Activated naive CD4-positive, alpha-beta T cell treated with anti-CD3 and anti-CD28 coated beads, Interleukin-2, amount 10 ng/mL, durations not matched to agents 7 days and 5 days (primary cell): ENCODE data around the gene CDH4.

ENCODE experiments used
- CTCF ChIA-PET: fragments of 350-600 bp; sonication (Branson Sonifier 250); formaldehyde crosslinking; loops from one replicate; lab custom pipeline; 2021; ENCODE audit warnings: antibody characterized with exemption; lab: Charles Lee
- DNase-seq: peaks from one replicate; pipeline ENCODE4 v3.0.0-alpha.2; 2020
- H3K27ac Mint-ChIP-seq: one replicate; pipeline ENCODE4 v1.8.0; 2021; ENCODE audit warnings: mild to moderate bottlenecking, moderate library complexity, mixed read lengths
- H3K27me3 Mint-ChIP-seq: one replicate; pipeline ENCODE4 v1.8.0; 2021; ENCODE audit warnings: mild to moderate bottlenecking, mixed read lengths
- H3K36me3 Mint-ChIP-seq: one replicate; pipeline ENCODE4 v1.8.0; 2021; ENCODE audit warnings: mixed read lengths
- H3K4me1 Mint-ChIP-seq: one replicate; pipeline ENCODE4 v1.8.0; 2021; ENCODE audit warnings: mixed read lengths
- H3K4me3 Mint-ChIP-seq: one replicate; pipeline ENCODE4 v1.8.0; 2021; ENCODE audit warnings: mild to moderate bottlenecking, moderate library complexity, mixed read lengths
- H3K9me3 Mint-ChIP-seq: one replicate; pipeline ENCODE4 v1.8.0; 2021; ENCODE audit warnings: mixed read lengths

CDH4 gene

GRCh38 chr20:61307686-61308476, 55.8 kb downstream of the CDH4 start:
- CTCF ChIA-PET: no interaction called here
- Mint-ChIP-seq H3K27ac (no peak overlapping the region), H3K27me3 (no peaks in the 10 kb centered on the region), H3K36me3 (no peaks in the 10 kb centered on the region), H3K9me3 (peaks cover 4% of the 10 kb centered on the region), H3K4me3 (no peak overlapping the region), H3K4me1 (no peaks in the 10 kb centered on the region)
- no peak for DNase-seq

GRCh38 chr20:61308477-61308774, 56.4 kb downstream of the CDH4 start:
- DNase-seq: no peak
- Mint-ChIP-seq H3K4me3 (no peak overlapping the region), H3K4me1 (no peaks in the 10 kb centered on the region), H3K27ac (no peak overlapping the region), H3K9me3 (peaks cover 4% of the 10 kb centered on the region), H3K27me3 (no peaks in the 10 kb centered on the region), H3K36me3 (no peaks in the 10 kb centered on the region)
- CTCF ChIA-PET: no interaction called here

DNA sequence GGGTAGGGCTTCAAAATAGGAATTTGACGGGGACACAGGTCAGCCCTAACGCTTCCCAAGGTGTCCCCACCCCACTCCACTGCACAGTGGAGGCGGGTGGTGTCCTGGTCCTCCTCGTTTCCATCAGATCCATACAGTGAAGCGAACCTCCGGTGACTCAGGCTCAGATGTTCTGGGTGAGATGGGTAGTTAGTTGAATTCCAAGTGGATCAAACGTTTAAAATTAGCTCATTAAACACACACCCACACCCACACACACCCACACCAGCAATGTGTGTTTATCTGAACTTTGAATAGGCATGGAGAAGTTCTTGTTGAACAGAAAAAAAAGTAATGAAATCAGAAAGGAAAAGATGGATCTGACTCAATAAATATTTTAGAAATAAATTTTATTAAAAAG, 58.9 kb downstream of the CDH4 start:
- CTCF ChIA-PET: no interaction called here
- no peak overlapping the region for H3K4me3 Mint-ChIP-seq
- no peaks in the 10 kb centered on the region for H3K36me3 Mint-ChIP-seq
- no peak for DNase-seq
- H3K4me1 Mint-ChIP-seq: no peaks in the 10 kb centered on the region
- H3K27me3 Mint-ChIP-seq: no peaks in the 10 kb centered on the region
- H3K27ac Mint-ChIP-seq: no peak overlapping the region
- peaks cover 4% of the 10 kb centered on the region for H3K9me3 Mint-ChIP-seq

DNA sequence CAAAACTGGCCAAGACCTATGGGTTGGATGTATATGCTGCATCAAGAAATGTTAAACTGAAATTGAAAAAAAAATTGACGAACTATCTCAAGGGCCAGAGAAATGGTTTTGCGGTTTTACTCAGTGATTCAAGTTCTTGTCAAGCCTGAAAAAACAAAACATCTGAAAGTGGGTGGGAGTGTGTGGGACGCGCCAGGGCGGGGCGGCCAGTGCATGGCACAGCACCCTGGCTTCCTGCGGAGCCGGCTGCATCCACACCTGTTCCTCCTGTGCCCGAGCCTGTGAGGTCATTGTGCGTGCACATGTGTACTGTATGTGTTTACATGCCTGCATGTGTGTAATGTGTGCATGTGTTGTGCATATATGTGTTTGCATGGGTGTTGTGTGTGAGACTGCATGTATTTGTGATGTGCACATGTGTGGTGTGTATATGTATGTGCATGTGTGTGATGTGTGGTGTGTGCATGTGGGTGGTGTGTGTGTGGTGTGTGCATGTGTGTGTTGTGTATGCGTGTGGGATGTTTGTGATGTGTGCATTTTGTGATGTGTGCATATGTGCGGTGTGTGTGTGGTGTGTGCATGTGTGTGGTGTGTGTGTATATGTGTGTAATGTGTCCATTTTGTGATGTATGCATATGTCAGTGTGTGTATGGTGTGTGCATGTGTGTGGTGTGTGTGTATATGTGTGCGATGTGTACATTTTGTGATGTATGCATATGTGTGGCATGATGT, 59.8 kb downstream of the CDH4 start:
- CTCF ChIA-PET: no interaction called here
- Mint-ChIP-seq H3K36me3 (no peaks in the 10 kb centered on the region), H3K27ac (no peak overlapping the region), H3K4me1 (no peaks in the 10 kb centered on the region), H3K4me3 (no peak overlapping the region), H3K27me3 (no peaks in the 10 kb centered on the region), H3K9me3 (peaks cover 4% of the 10 kb centered on the region)
- no peak for DNase-seq

DNA sequence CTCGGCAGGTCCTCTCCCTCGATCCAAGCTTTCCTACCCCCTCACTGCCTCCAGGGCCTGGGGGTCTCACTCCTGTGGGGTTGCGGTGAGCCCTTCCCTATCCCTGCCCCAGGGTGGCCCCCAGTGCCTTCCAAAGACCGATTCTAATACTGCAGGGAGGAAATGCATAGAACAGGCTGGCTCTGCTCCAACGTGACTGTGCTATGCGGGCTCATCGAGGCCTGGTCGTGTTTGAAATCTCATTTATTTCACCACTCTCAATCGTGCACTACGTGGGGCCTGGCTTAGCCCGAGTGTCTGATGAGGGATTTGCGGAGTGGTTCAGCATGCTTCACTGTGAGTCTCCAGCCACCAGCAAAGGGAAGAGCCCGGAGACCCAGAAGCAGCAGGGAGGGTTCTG, 60.9 kb downstream of the CDH4 start:
- H3K9me3 Mint-ChIP-seq: peaks cover 4% of the 10 kb centered on the region
- no peaks in the 10 kb centered on the region for H3K4me1 Mint-ChIP-seq
- no peak overlapping the region for H3K27ac Mint-ChIP-seq
- H3K36me3 Mint-ChIP-seq: no peaks in the 10 kb centered on the region
- DNase-seq: no peak
- CTCF ChIA-PET: no interaction called here
- H3K27me3 Mint-ChIP-seq: no peaks in the 10 kb centered on the region
- H3K4me3 Mint-ChIP-seq: no peak overlapping the region

GRCh38 chr20:61313396-61313795, 61.3 kb downstream of the CDH4 start:
- H3K9me3 Mint-ChIP-seq: peaks cover 4% of the 10 kb centered on the region
- CTCF ChIA-PET: no interaction called here
- H3K36me3 Mint-ChIP-seq: no peaks in the 10 kb centered on the region

DNA sequence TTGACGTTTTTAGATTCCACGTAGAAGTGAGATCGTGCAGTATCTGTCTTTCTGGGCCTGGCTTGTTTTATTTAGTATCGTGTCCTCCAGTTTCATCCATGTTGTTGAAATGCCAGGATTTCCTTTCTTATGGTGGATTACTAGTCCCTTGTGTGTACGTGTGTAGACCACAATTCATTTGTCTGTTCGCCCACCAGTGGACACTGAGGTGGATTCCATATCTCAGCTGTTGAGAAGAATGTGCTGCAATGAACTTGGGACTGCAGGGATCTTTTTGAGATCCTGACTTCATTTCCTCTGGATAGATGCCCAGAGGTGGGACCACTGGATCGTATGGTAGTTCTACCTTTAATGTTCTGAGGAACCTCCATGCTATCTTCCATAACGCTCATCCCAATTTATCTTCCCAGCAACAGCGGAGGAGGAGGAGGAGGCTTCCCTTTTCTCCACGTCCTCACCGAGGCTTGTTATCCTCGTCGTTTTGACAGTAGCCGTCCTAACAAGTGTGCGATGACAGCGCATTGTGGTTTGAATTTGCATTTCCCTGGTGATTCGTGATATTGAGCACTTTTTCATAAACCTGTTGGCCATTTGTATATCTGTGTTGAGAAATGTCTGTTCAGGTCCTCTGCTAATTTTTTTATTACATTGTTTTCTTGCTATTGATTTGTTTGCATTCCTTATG, 62.4 kb downstream of the CDH4 start:
- no peaks in the 10 kb centered on the region for H3K4me1 Mint-ChIP-seq
- no peak for DNase-seq
- H3K36me3 Mint-ChIP-seq: no peaks in the 10 kb centered on the region
- peaks cover 4% of the 10 kb centered on the region for H3K9me3 Mint-ChIP-seq
- H3K4me3 Mint-ChIP-seq: no peak overlapping the region
- no peaks in the 10 kb centered on the region for H3K27me3 Mint-ChIP-seq
- CTCF ChIA-PET: no interaction called here
- no peak overlapping the region for H3K27ac Mint-ChIP-seq

More at GRCh38 chr20:61313396-61313795, 61.3 kb downstream of the CDH4 start:
- Mint-ChIP-seq H3K27ac (no peak overlapping the region), H3K4me3 (no peak overlapping the region), H3K4me1 (no peaks in the 10 kb centered on the region), H3K27me3 (no peaks in the 10 kb centered on the region)
- no peak for DNase-seq

- Mint-ChIP-seq H3K4me1 (no peaks in the 10 kb centered on the region), H3K4me3 (no peak overlapping the region), H3K27ac (no peak overlapping the region), H3K36me3 (no peaks in the 10 kb centered on the region), H3K9me3 (peaks cover 4% of the 10 kb centered on the region), H3K27me3 (no peaks in the 10 kb centered on the region)
- CTCF ChIA-PET: no interaction called here
- no peak for DNase-seq
Measured at GRCh38 chr20:61315319-61315718, 63.3 kb downstream of the CDH4 start.

DNA sequence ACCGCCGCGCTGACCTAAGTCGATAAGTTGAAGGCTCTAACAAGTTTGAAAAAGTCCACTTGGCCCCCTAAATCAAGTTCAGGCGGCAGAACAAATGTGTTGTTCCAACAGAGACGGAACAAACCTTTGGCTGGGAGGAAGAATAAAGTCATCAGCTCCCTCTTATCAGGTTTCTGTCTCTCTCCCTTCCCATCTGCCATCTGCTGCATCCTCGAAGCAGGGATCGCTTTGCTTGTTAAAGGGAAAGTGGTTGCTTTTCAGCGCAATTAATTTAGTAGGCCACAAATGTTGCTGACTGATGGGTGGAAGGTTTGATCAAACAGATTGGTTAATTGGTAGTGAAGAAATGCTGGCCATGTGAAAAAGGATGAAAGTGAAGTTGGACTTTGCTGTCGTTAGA, 64.3 kb downstream of the CDH4 start:
- CTCF ChIA-PET: no interaction called here
- H3K4me3 Mint-ChIP-seq: no peak overlapping the region
- no peaks in the 10 kb centered on the region for H3K36me3 Mint-ChIP-seq
- H3K27me3 Mint-ChIP-seq: no peaks in the 10 kb centered on the region
- DNase-seq: no peak
- H3K27ac Mint-ChIP-seq: no peak overlapping the region
- H3K9me3 Mint-ChIP-seq: peaks cover 4% of the 10 kb centered on the region
- H3K4me1 Mint-ChIP-seq: no peaks in the 10 kb centered on the region

GRCh38 chr20:61317966-61318530, 66.0 kb downstream of the CDH4 start:
- H3K27me3 Mint-ChIP-seq: no peaks in the 10 kb centered on the region
- CTCF ChIA-PET: no interaction called here
- no peaks in the 10 kb centered on the region for H3K36me3 Mint-ChIP-seq
- H3K9me3 Mint-ChIP-seq: no peaks in the 10 kb centered on the region
- no peak overlapping the region for H3K27ac Mint-ChIP-seq
- no peaks in the 10 kb centered on the region for H3K4me1 Mint-ChIP-seq
- DNase-seq: no peak
- no peak overlapping the region for H3K4me3 Mint-ChIP-seq

- no peak for DNase-seq
- Mint-ChIP-seq H3K27ac (no peak overlapping the region), H3K4me3 (no peak overlapping the region), H3K27me3 (no peaks in the 10 kb centered on the region), H3K9me3 (no peaks in the 10 kb centered on the region), H3K36me3 (no peaks in the 10 kb centered on the region), H3K4me1 (no peaks in the 10 kb centered on the region)
- CTCF ChIA-PET: no interaction called here
Measured at GRCh38 chr20:61320691-61321425, 68.8 kb downstream of the CDH4 start.

GRCh38 chr20:61321481-61321880, 69.4 kb downstream of the CDH4 start:
- no peak for DNase-seq
- no peaks in the 10 kb centered on the region for H3K27me3 Mint-ChIP-seq
- CTCF ChIA-PET: no interaction called here
- H3K27ac Mint-ChIP-seq: no peak overlapping the region
- H3K4me1 Mint-ChIP-seq: no peaks in the 10 kb centered on the region
- no peaks in the 10 kb centered on the region for H3K36me3 Mint-ChIP-seq
- H3K4me3 Mint-ChIP-seq: no peak overlapping the region
- no peaks in the 10 kb centered on the region for H3K9me3 Mint-ChIP-seq

DNA sequence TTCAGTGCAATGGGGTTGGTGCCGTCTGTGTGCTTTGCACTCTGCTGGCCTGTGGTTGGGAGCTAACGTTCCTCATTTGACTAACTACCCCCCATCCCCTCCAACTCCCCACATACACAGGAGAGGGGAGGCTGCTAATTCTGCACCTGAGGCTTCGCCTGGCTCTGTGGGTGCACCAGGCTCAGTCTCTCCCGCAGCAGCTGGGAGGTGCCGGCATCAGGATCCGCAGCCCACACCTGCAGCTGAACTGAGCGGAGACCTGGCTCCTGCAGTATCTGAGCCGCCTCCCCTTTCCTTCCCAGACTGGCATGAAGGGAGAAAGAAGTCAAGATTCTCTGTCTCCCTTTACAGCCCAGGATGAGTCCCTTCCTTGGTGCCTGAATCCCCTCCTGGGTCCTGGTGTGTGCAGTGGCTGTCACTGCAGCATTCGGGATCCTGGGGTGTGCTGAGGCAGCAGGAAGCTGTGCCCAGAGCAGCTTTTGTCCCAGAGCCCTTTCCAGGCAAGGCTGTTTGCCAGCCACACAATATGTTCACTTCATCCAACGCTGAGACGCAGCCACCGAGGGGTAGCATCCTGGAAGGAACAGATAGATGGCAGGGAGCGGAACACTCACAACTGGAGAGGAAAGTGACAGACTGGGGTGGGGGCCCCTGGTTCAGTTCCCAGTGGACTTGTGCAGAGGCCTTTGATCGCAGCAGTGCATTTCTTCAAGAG, 70.2 kb downstream of the CDH4 start:
- H3K27me3 Mint-ChIP-seq: no peaks in the 10 kb centered on the region
- no peaks in the 10 kb centered on the region for H3K36me3 Mint-ChIP-seq
- DNase-seq: no peak
- H3K9me3 Mint-ChIP-seq: no peaks in the 10 kb centered on the region
- CTCF ChIA-PET: no interaction called here
- no peak overlapping the region for H3K27ac Mint-ChIP-seq
- H3K4me3 Mint-ChIP-seq: no peak overlapping the region
- H3K4me1 Mint-ChIP-seq: no peaks in the 10 kb centered on the region

DNA sequence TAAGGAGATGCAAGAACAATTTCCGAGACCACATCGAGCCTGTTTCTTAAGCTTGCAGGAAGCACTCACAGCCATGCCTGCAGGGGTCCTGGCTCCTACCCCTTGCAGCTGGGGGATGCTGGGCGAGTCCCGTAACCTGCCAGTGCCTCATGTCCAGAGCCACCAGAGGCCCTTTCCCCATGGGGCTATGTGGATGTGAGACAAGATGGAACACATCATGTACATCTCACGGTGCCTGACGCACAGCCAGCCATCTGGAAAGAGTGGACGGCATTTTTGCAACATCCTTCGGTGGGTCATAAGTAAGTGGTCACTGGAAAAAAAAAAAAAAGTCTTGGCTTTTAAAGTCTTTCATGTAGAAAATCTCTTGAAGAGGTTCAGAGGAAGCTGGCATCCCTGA, 72.8 kb downstream of the CDH4 start:
- Mint-ChIP-seq H3K9me3 (no peaks in the 10 kb centered on the region), H3K27me3 (no peaks in the 10 kb centered on the region), H3K4me1 (no peaks in the 10 kb centered on the region), H3K4me3 (no peak overlapping the region), H3K27ac (no peak overlapping the region), H3K36me3 (no peaks in the 10 kb centered on the region)
- no peak for DNase-seq
- CTCF ChIA-PET: no interaction called here
